Activated gamma-delta T cell (primary cell): Measurements from ENCODE around the gene SRP9.

Experiments used
- DNase-seq: peaks from one replicate; lab custom pipeline; 2025; lab: John Stamatoyannopoulos, UW
- total RNA-seq, 2 donors: gene quantifications; one replicate each; lab custom pipeline; 2026; lab: John Stamatoyannopoulos, UW

The SRP9 gene
- 103 to 126 reads per million in 2 donors for total RNA-seq

GRCh38 chr1:225777583-225778336 is at the start of gene SRP9:
TSS of gene SRP9 (plus strand) at chr1:225777826. CDS start at chr1:225777941, 115 bp downstream.
- peak; percentile 92 for DNase-seq

GRCh38 chr1:225731491-225731890 is 46.1 kb upstream of the SRP9 start:
- no peak for DNase-seq

GRCh38 chr1:225733254-225733653 is 44.4 kb upstream of the SRP9 start:
- no peak for DNase-seq

GRCh38 chr1:225735252-225736149 is 42.1 kb upstream of the SRP9 start:
- DNase-seq = no peak

GRCh38 chr1:225736437-225737098 is 41.1 kb upstream of the SRP9 start:
- DNase-seq = no peak

GRCh38 chr1:225737161-225737560 is 40.5 kb upstream of the SRP9 start:
- no peak for DNase-seq

- DNase-seq = no peak
Measured at GRCh38 chr1:225737866-225738265, 39.8 kb upstream of the SRP9 start.

- no peak for DNase-seq
Measured at GRCh38 chr1:225738763-225739162, 38.9 kb upstream of the SRP9 start.

- DNase-seq = no peak
Measured at GRCh38 chr1:225739542-225740107, 38.0 kb upstream of the SRP9 start.

- DNase-seq = no peak
Measured at GRCh38 chr1:225744745-225745144, 32.9 kb upstream of the SRP9 start.

GRCh38 chr1:225745273-225745672 is 32.4 kb upstream of the SRP9 start:
- DNase-seq = no peak

- no peak for DNase-seq
Measured at GRCh38 chr1:225746361-225747179, 31.1 kb upstream of the SRP9 start.

- no peak for DNase-seq
Measured at GRCh38 chr1:225747566-225747965, 30.1 kb upstream of the SRP9 start.

- DNase-seq = no peak
Measured at GRCh38 chr1:225748529-225748928, 29.1 kb upstream of the SRP9 start.

- no peak for DNase-seq
Measured at GRCh38 chr1:225749706-225750105, 27.9 kb upstream of the SRP9 start.

GRCh38 chr1:225750420-225750819 is 27.2 kb upstream of the SRP9 start:
- no peak for DNase-seq

GRCh38 chr1:225750875-225751824 is 26.5 kb upstream of the SRP9 start:
- no peak for DNase-seq

- no peak for DNase-seq
Measured at GRCh38 chr1:225752245-225752644, 25.4 kb upstream of the SRP9 start.

- DNase-seq = no peak
Measured at GRCh38 chr1:225754940-225755641, 22.5 kb upstream of the SRP9 start.
